ENCODE measurements around the gene CNNM2.
A peak's percentile ranks its signal among the peaks of the same experiment; 100 is the strongest.
"Not testable (repeated sequence)": the region's sequence is repeated elsewhere in the genome, so short reads cannot be mapped to it uniquely, and the experiment has no call there.

Gene CNNM2

GRCh38 chr10:102927311-102928010, 9.4 kb downstream of the CNNM2 start:
- no peak for DNase-seq

DNA sequence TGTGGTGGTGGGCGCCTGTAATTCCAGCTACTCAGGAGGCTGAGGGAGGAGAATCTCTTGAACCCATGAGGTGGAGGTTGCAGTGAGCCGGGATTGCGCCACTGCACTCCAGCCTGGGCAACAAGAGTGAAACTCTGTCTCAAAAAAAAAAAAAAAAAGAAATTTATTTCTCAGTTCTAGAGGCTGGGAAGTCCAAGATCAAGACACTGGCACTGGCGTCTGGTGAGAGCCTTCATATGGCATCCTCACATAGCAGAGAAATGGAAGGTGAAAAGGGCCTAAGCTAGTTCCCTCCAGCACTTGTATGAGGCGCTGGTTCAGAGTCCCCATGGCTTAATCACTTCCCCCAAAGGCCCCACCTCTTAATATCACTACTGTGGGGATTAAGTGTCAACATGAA, 10.3 kb downstream of the CNNM2 start:
- not testable (repeated sequence) for DNase-seq

DNA sequence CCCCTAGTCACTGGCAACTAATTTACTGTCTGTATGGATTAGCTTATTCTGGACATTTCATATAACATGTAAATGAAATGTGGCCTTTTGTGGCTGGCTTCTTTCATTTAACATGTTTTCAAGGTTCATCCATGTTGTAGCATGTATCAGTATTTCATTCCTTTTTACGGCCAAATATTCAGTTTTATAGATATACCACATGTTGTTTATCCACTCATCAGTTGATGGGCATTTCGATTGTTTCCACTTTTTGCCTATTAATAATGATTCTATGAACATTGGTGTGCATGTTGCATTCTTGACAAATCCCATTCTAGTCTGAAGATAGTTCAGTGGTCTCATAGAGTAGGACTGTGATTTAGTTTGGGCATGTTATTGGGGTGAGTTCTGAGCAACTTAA, 12.6 kb downstream of the CNNM2 start:
- DNase-seq, result no peak

- no peak for DNase-seq
Observed at GRCh38 chr10:102931643-102932042, 13.5 kb downstream of the CNNM2 start.

DNA sequence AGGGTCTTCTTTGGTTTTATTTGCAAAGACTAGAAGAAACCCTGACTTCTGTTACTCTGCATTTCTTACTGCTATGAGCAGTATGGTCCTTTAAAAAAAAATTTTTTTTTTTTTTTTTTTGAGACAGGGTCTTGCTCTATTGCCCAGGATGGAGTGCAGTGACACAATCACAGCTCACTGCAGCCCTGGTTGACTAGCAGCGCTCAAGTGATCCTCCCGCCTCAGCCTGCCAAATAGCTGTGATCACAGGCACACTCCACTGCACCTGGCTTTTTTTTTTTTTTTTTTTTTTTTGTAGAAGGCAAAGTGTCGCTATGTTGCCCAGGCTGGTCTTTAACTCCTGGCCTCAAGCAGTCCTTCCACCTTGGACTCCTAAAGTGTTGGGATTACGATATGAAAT, 17.4 kb downstream of the CNNM2 start:
- DNase-seq, result no peak

DNA sequence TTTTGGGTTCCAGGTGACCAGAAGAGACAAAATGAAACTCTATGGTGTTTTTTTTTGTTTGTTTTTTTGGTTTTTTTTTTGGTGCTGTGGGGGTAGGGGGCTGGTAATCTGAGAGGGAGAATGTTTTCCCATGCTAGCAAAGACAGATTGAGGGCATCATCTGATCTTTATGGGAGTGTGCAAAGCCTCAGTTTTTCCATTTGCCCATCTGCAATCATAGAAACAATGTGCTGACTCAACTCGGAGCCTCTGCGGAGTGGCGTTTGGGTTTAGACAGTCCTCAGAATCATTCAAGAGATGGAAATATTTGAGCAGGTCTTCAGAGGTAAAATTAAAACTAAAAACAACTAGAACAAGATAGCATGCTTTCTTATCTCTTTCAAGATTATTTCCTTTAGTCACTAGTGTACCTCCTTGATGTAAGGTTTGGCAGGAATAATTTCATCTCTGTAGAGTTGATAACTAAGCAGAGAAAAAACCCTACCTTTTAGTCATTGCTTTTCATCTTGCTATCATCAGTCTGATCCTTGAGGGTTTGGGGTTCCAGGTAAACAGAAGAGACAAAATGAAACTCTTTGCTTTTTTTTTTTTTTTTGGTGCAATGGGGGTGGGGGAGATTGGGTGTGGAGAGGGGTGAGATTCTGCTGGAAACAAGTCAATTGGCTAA, 18.0 kb downstream of the CNNM2 start:
- peak; percentile 14 for DNase-seq

GRCh38 chr10:102941401-102941800, 23.3 kb downstream of the CNNM2 start:
- no peak for DNase-seq

GRCh38 chr10:102945449-102945848, 27.4 kb downstream of the CNNM2 start:
- DNase-seq, result no peak

- no peak for DNase-seq
Observed at GRCh38 chr10:102945962-102946361, 27.9 kb downstream of the CNNM2 start.

GRCh38 chr10:102946992-102947391, 28.9 kb downstream of the CNNM2 start:
- no peak for DNase-seq

GRCh38 chr10:102948176-102948575, 30.1 kb downstream of the CNNM2 start:
- DNase-seq, result no peak

DNA sequence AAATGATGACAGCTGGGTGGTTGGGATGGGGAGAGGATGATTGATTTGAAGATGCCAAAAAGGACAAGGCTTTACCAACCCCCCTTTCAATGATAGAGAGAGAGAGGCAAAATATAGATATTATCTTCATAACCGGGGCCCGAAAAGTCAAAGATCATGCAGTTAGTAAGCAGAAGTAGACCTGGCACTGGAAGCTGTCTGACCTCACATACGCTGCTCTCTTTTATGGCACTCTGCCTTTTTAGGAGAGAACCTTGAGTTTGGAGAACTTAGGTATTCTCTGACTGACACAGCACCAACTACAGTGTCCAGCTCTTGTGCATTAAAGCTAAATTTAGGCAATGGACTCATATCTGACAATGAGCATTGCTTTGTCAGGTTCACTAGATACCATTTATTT, 30.7 kb downstream of the CNNM2 start:
- DNase-seq, result no peak

DNA sequence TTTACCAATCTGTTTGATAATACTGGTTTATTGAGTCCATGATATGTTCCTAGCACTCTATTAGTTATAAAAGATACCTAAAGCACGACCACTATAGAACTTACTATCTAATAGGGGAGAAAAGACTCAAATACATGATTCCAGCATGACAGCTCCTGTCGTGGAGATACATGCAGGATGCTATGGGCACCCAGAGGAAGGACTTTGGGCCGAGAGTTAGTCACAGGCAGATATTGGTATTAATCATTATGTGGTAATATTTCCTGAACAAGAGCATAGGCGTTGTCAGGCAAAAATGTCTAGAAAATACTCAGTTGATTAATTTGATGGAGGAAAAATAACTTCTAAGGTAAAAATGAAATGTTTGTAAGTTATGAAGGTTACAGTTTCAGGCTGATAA, 31.8 kb downstream of the CNNM2 start:
- no peak for DNase-seq

DNA sequence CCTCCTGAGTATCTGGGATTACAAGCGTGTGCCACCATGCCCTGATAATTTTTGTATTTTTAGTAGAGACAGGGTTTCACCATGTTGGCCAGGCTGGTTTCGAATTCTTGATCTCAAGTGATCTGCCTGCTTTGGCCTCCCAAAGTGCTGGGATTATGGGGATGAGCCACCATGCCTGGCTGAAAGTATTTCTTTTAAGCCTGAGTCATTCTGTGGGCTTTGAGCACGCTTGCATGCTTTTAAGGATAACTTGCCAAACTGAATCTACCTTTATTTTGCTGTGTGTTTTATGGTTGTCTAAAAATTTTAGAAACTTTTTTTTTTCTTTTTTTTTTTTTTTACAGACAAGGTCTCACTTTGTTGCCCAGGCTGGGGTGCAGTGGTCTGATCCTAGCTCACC, 33.2 kb downstream of the CNNM2 start:
- DNase-seq, result no peak

DNA sequence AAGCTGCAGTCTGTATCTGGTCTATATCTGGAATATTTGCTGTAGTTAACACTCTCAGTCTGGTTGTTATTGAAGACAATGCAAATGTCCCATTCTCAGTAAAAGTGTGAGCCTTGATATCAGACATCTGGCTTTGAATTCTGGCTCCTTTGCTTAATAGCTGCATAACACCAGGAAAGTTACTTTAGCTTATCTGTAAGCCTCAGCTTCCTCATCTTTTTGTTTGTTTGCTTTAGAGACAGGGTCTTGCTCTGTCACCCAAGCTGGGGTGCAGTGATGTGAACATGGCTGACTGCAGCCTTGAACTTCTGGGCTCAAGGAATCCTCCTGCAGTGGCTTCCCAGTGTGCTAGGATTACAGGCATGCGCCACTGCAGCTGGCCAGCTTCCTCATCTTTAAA, 41.3 kb downstream of the CNNM2 start:
- DNase-seq, result no peak

DNA sequence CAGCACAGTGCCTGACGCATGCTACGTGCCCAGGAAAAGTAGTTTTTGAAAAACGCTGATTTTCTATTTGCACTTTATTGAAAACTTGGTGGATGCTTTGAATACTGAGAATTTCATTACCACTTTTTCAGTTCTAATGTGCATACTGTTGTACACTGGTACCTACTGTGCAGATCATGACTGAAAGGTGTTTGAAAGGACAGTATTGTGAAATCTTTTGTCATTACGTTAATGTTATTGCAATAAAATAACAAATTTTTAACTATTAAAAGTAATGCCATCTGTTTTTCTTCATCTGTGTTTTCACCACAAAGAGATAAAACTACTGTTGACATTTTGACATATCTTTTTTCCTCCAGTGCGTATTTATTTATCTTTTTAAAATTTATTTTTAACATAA, 42.1 kb downstream of the CNNM2 start:
- DNase-seq, result no peak

- no peak for DNase-seq
Observed at GRCh38 chr10:102962267-102962666, 44.2 kb downstream of the CNNM2 start.

GRCh38 chr10:102962951-102963755, 45.1 kb downstream of the CNNM2 start:
- DNase-seq, result no peak

DNA sequence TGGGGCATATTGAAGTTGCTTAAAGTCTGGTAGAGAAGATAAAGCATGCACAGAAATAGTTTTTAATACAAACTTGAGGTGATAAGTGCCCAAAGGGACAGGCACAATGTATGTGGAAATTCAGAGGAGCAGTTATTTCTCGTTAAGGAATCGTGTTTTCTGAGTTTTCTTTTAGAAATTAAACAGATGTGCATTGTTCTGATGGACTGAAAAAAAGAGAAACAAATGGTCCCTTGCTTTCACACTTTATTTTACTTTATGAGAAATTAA, 45.6 kb downstream of the CNNM2 start:
- no peak for DNase-seq

GRCh38 chr10:102964064-102964463, 46.0 kb downstream of the CNNM2 start:
- DNase-seq, result not testable (repeated sequence)

- DNase-seq, result no peak
Observed at GRCh38 chr10:102964713-102965112, 46.6 kb downstream of the CNNM2 start.

GRCh38 chr10:102965311-102965851, 47.3 kb downstream of the CNNM2 start:
- DNase-seq, result no peak

GRCh38 chr10:102967123-102967522, 49.0 kb downstream of the CNNM2 start:
- no peak for DNase-seq
